H1 (cell line): ENCODE data around the gene MAGED4B. TPM values are rescaled to one million over a fixed set of nuclear protein-coding genes. Genes with fewer than 3 reads are reported as not detected.
"Not testable (repeated sequence)": the region's sequence is repeated elsewhere in the genome, so short reads cannot be mapped to it uniquely, and the experiment has no call there.

Source experiments
- CTCF ChIA-PET: fragments of 300-600 bp; sonication (Branson Sonifier 250); formaldehyde crosslinking; loops from one replicate; lab custom pipeline; 2021; ENCODE audit not compliant: partially characterized antibody; lab: Charles Lee
- POLR2A ChIA-PET: fragments of 300-600 bp; sonication (Branson Sonifier 250); formaldehyde crosslinking; loops from one replicate; lab custom pipeline; 2021; ENCODE audit warnings: inconsistent platforms; ENCODE audit not compliant: partially characterized antibody; lab: Charles Lee
- DNase-seq, 2 experiments: peaks; one replicate each; pipeline versions ENCODE4 v3.0.0 to v3.0.0-alpha.2; 2010 to 2022; ENCODE audit warnings: low spot score in 2 of 2, low read depth in 1 of 2, mixed read lengths in 1 of 2
- FAIRE-seq: peaks from 2 replicates; lab custom pipeline; 2011; peaks lifted over from hg19 to GRCh38; lab: Jason Lieb, UNC
- H2AFZ ChIP-seq: 2 replicates; pipeline ENCODE4 v1.8.1; 2012; ENCODE audit warnings: low read length, inconsistent platforms
- H2AK5ac ChIP-seq: 2 replicates; pipeline ENCODE4 v1.6.1; 2013; ENCODE audit warnings: low read depth, low read length
- H2BK120ac ChIP-seq: replicated peaks from 2 replicates; pipeline ENCODE3; 2013; ENCODE audit warnings: low read depth, low read length, inconsistent platforms
- H2BK12ac ChIP-seq: 2 replicates; pipeline ENCODE4 v1.6.1; 2013; ENCODE audit warnings: low read depth, low read length
- H2BK15ac ChIP-seq: 2 replicates; pipeline ENCODE4 v1.6.1; 2013; ENCODE audit warnings: low read length
- H2BK20ac ChIP-seq: 2 replicates; pipeline ENCODE4 v1.6.1; 2013; ENCODE audit warnings: low read length
- H2BK5ac ChIP-seq: 2 replicates; pipeline ENCODE4 v1.6.1; 2013; ENCODE audit warnings: low read depth, low read length
- H3K14ac ChIP-seq: 2 replicates; pipeline ENCODE4 v1.6.1; 2013; ENCODE audit warnings: inconsistent platforms; ENCODE audit not compliant: insufficient read length
- H3K18ac ChIP-seq: 2 replicates; pipeline ENCODE4 v1.6.1; 2013; ENCODE audit warnings: low read length; ENCODE audit errors: extremely low read depth
- H3K23ac ChIP-seq: 2 replicates; pipeline ENCODE4 v1.6.1; 2013; ENCODE audit warnings: inconsistent platforms; ENCODE audit not compliant: insufficient read length
- H3K23me2 ChIP-seq: 2 replicates; pipeline ENCODE4 v1.6.1; 2013; ENCODE audit warnings: low read depth, low read length
- H3K27ac ChIP-seq: 2 replicates; pipeline ENCODE4 v1.6.1; 2011; ENCODE audit warnings: low read depth, low read length, inconsistent platforms
- H3K27me3 ChIP-seq, 4 experiments: replicated peaks in 1 of 4; 1 replicate in 1 of 4; 2 replicates in 3 of 4; pipeline versions ENCODE4 v1.6.1 to v1.8.1; 2011 to 2013; ENCODE audit warnings: low read length in 3 of 4, mild to moderate bottlenecking in 3 of 4, inconsistent platforms in 2 of 4, mixed read lengths in 2 of 4, moderate library complexity in 1 of 4; ENCODE audit not compliant: control insufficient read depth in 3 of 4, insufficient read depth in 3 of 4; ENCODE audit errors: extremely low read depth in 1 of 4
- H3K36me3 ChIP-seq, 4 experiments: 2 replicates each; pipeline versions ENCODE4 v1.6.1 to v1.8.1; 2011 to 2013; ENCODE audit warnings: mild to moderate bottlenecking in 4 of 4, low read length in 3 of 4, moderate library complexity in 2 of 4, control low read depth in 1 of 4, inconsistent platforms in 1 of 4; ENCODE audit not compliant: insufficient read depth in 4 of 4, control insufficient read depth in 2 of 4
- H3K4ac ChIP-seq: replicated peaks from 2 replicates; pipeline ENCODE3; 2013; ENCODE audit warnings: low read length, low read depth, mixed read lengths, inconsistent platforms; ENCODE audit not compliant: insufficient read length
- H3K4me1 ChIP-seq, 4 experiments: replicated peaks in 1 of 4; 1 replicate in 1 of 4; 2 replicates in 3 of 4; pipeline versions ENCODE4 v1.6.1 to v1.8.1; 2011 to 2013; ENCODE audit warnings: low read length in 3 of 4, inconsistent platforms in 2 of 4, mixed read lengths in 1 of 4; ENCODE audit not compliant: insufficient read depth in 4 of 4, control insufficient read depth in 3 of 4
- H3K4me2 ChIP-seq, 2 experiments: 2 replicates each; pipeline versions ENCODE4 v1.6.1 to v1.8.1; 2011 to 2013; ENCODE audit warnings: low read depth in 2 of 2, low read length in 2 of 2, control low read depth in 1 of 2, inconsistent platforms in 1 of 2, mild to moderate bottlenecking in 1 of 2; ENCODE audit not compliant: insufficient read depth in 1 of 2
- H3K4me3 ChIP-seq, 4 experiments: fragments of 200-600, 300-600 bp in 1 of 4; sonication (generic), shearing (Covaris generic), sonication (Bioruptor Twin) in 1 of 4; 2 replicates each; pipeline versions ENCODE4 v1.5.1 to v1.8.1; 2011 to 2016; ENCODE audit warnings: low read length in 4 of 4, low read depth in 3 of 4, control low read depth in 2 of 4, inconsistent platforms in 2 of 4, mild to moderate bottlenecking in 2 of 4, mixed read lengths in 1 of 4, moderate library complexity in 1 of 4; ENCODE audit not compliant: insufficient read depth in 2 of 4; ENCODE audit errors: extremely low read depth in 1 of 4
- H3K56ac ChIP-seq: replicated peaks from 2 replicates; pipeline ENCODE3; 2013; ENCODE audit warnings: low read depth, mild to moderate bottlenecking, mixed read lengths, low read length, inconsistent platforms; ENCODE audit not compliant: insufficient read length
- H3K79me1 ChIP-seq: 2 replicates; pipeline ENCODE4 v1.6.1; 2013; ENCODE audit warnings: low read depth, low read length, control low read depth
- H3K79me2 ChIP-seq, 2 experiments: 2 replicates each; pipeline versions ENCODE4 v1.6.1 to v1.8.1; 2012 to 2013; ENCODE audit warnings: low read length in 2 of 2, mild to moderate bottlenecking in 2 of 2, inconsistent platforms in 1 of 2; ENCODE audit not compliant: insufficient read depth in 2 of 2, control insufficient read depth in 1 of 2
- H3K9ac ChIP-seq, 4 experiments: replicated peaks in 1 of 4; 1 replicate in 1 of 4; 2 replicates in 3 of 4; pipeline versions ENCODE4 v1.6.1 to v1.8.1; 2011 to 2013; ENCODE audit warnings: low read depth in 3 of 4, low read length in 3 of 4, control low read depth in 2 of 4, mild to moderate bottlenecking in 2 of 4, moderate library complexity in 2 of 4, inconsistent platforms in 1 of 4; ENCODE audit errors: extremely low read depth in 1 of 4
- H3K9me3 ChIP-seq, 2 experiments: 2 replicates each; pipeline versions ENCODE4 v1.6.1 to v1.8.1; 2012 to 2013; ENCODE audit warnings: mild to moderate bottlenecking in 2 of 2, moderate library complexity in 2 of 2, control low read depth in 1 of 2, inconsistent platforms in 1 of 2, low read depth in 1 of 2, low read length in 1 of 2, mixed read lengths in 1 of 2; ENCODE audit not compliant: insufficient read depth in 2 of 2
- H4K20me1 ChIP-seq, 2 experiments: replicated peaks in 1 of 2; 2 replicates each; pipeline versions ENCODE3 to v1.8.1; 2011 to 2013; ENCODE audit warnings: inconsistent platforms in 2 of 2, low read length in 2 of 2, mild to moderate bottlenecking in 1 of 2; ENCODE audit not compliant: insufficient read depth in 2 of 2, control insufficient read depth in 1 of 2
- H4K5ac ChIP-seq: 2 replicates; pipeline ENCODE4 v1.6.1; 2013; ENCODE audit warnings: low read length, low read depth, mixed read lengths, inconsistent platforms; ENCODE audit not compliant: insufficient read length
- H4K8ac ChIP-seq: 2 replicates; pipeline ENCODE4 v1.8.0; 2013; ENCODE audit warnings: mild to moderate bottlenecking, moderate library complexity, low read length, inconsistent platforms; ENCODE audit not compliant: insufficient read depth; ENCODE audit errors: extremely low read depth
- H4K91ac ChIP-seq: replicated peaks from 2 replicates; pipeline ENCODE3; 2013; ENCODE audit warnings: low read length, mixed read lengths, inconsistent platforms; ENCODE audit not compliant: insufficient read length
- WGBS, 2 experiments: shearing (Covaris generic) in 1 of 2; methylation state at CpG; one replicate each; pipeline versions ENCODE4 v1.1.6 to v1.1.7; 2013 to 2015; ENCODE audit warnings: low lambda C conversion rate in 2 of 2, mixed read lengths in 2 of 2, inconsistent platforms in 1 of 2, low coverage in 1 of 2, missing lambda C conversion rate in 1 of 2; ENCODE audit not compliant: insufficient replicate concordance in 2 of 2, insufficient coverage in 1 of 2, insufficient read length in 1 of 2; ENCODE audit errors: extremely low coverage in 1 of 2, missing lambda C conversion rate in 1 of 2; 5-methylcytosine and 5-hydroxymethylcytosine counted together
- long read RNA-seq, 2 experiments: library from RNA in 1 of 2; library from capped mRNA in 1 of 2; stranded (forward); transcript quantifications; one replicate each; pipeline ENCODE4 v2.0.0, GENCODE V29; 2021; ENCODE audit warnings: inconsistent platforms in 1 of 2
- polyA minus RNA-seq, 3 experiments: library from RNA; depleted of rRNA, polyadenylated mRNA; stranded (reverse); fragments of >200 nt; gene quantifications; 1 replicate in 2 of 3; 2 replicates in 1 of 3; pipeline ENCODE4 v1.2.3, GENCODE V29; 2011
- polyA plus RNA-seq, 7 experiments: library from polyadenylated mRNA; depleted of rRNA in 3 of 7; stranded (reverse) in 5 of 7; unstranded in 2 of 7; fragments of >200 nt in 5 of 7; fragments of 200-250 nt in 2 of 7; gene quantifications; 1 replicate in 5 of 7; 2 replicates in 1 of 7; 4 replicates in 1 of 7; pipeline versions ENCODE4 v1.2.1 to v1.2.3, GENCODE V29; 2011 to 2013; ENCODE audit warnings: missing spikeins in 2 of 7, mixed read lengths in 2 of 7
- total RNA-seq: library from RNA; stranded (reverse); fragmentation: NEBNext Ultra II Directional; extraction: Animal tissue kit (Norgen Biotek cat#: 25700); gene quantifications from 2 replicates; pipeline ENCODE4 v1.2.1, GENCODE V29; 2021

Gene MAGED4B
- total RNA-seq (78.3 and 81.9 TPM in 2 replicates), polyA plus RNA-seq (2011; rRNA removed) (114 and 144 TPM in 2 replicates), polyA minus RNA-seq (2011; rRNA and poly(A)+ RNA removed) (28.6 and 32.1 TPM in 2 replicates)
- 109 TPM for polyA plus RNA-seq (2011; cell fraction: cytosol; rRNA removed)
- 658 TPM for polyA plus RNA-seq (2011; cell fraction: nucleus; rRNA removed)
- 137 to 201 TPM (median 184 TPM) in 4 replicates for polyA plus RNA-seq (2012, experiment 1 of 2)
- 149 TPM for polyA plus RNA-seq (2012, experiment 2 of 2)
- 106 TPM for polyA plus RNA-seq (2013, experiment 1 of 2)
- polyA plus RNA-seq (2013, experiment 2 of 2): 109 TPM
- polyA minus RNA-seq (2011; cell fraction: cytosol; rRNA and poly(A)+ RNA removed): 50.5 TPM
- 24.2 TPM for polyA minus RNA-seq (2011; cell fraction: nucleus; rRNA and poly(A)+ RNA removed)
- long read RNA-seq, experiment 1, partial matches to known transcripts: 15 of 21 reads
- long read RNA-seq, experiment 1, other reads (novel, unspliced or antisense): 3 of 21 reads
- long read RNA-seq, experiment 2, partial matches to known transcripts: 3 of 3 reads
- long read RNA-seq, experiment 2, other reads (novel, unspliced or antisense): 0 of 3 reads

- H2BK5ac ChIP-seq, H3K79me1 ChIP-seq, H2AK5ac ChIP-seq, H4K5ac ChIP-seq, H3K4me1 ChIP-seq, H3K18ac ChIP-seq, H3K4me2 ChIP-seq, CTCF ChIA-PET, H3K9me3 ChIP-seq, H2BK20ac ChIP-seq, H3K79me2 ChIP-seq, H2AFZ ChIP-seq, H3K23ac ChIP-seq, H3K14ac ChIP-seq, H3K27ac ChIP-seq, H4K91ac ChIP-seq, H3K56ac ChIP-seq, H3K36me3 ChIP-seq, POLR2A ChIA-PET, H3K27me3 ChIP-seq, H2BK15ac ChIP-seq, FAIRE-seq, H2BK120ac ChIP-seq, H3K9ac ChIP-seq, H2BK12ac ChIP-seq, H3K4ac ChIP-seq, H3K4me3 ChIP-seq, H3K23me2 ChIP-seq, H4K8ac ChIP-seq, DNase-seq, H4K20me1 ChIP-seq: not testable (repeated sequence)
- no CpG with 5 or more reads among the region's 56 CpGs for WGBS, 2 experiments
Measured at GRCh38 chrX:52068666-52069640, at the start of gene MAGED4B. MAGED4B (minus strand) TSS chrX:52069183; CDS start chrX:52068172, 1,011 bp downstream.
